GM12878 (cell line): ENCODE results near the gene LRP1B. TPM values are rescaled to one million over a fixed set of nuclear protein-coding genes. Genes with fewer than 3 reads are reported as not detected.

Experiments used
- ATAC-seq: fragments of 200-7000 bp; cut with Tn5 transposase; 3 replicates; pipeline ENCODE4 v1.9.1; 2020; ENCODE audit warnings: mild to moderate bottlenecking, moderate library complexity
- BruUV-seq: library from RNA; stranded (reverse); fragments of 400-500 nt; replicated peaks from 2 replicates; lab custom pipeline; 2021; lab: Mats Ljungman, UMichigan
- CTCF ChIA-PET: fragments of 300-600 bp; sonication (Branson Sonifier 250); formaldehyde crosslinking; extraction: SDS; loops from one replicate; lab custom pipeline; 2021; ENCODE audit warnings: inconsistent platforms; lab: Yijun Ruan, JAX
- POLR2A ChIA-PET: fragments of 350-600 bp; formaldehyde crosslinking; extraction: SDS; loops from one replicate; lab custom pipeline; 2021; ENCODE audit warnings: inconsistent platforms; lab: Charles Lee
- RAD21 ChIA-PET: fragments of 300-600 bp; sonication (Branson Sonifier 250); formaldehyde crosslinking; loops from one replicate; lab custom pipeline; 2023; ENCODE audit warnings: antibody characterized with exemption; ENCODE audit not compliant: unreplicated experiment; lab: Charles Lee
- SMC1A ChIA-PET: fragments of 300-600 bp; sonication (Branson Sonifier 250); formaldehyde crosslinking; loops from one replicate; lab custom pipeline; 2023; ENCODE audit not compliant: unreplicated experiment, uncharacterized antibody; lab: Charles Lee
- DNase-seq: peaks from one replicate; pipeline ENCODE4 v3.0.0-alpha.2; 2011; ENCODE audit warnings: low read depth, low spot score
- FAIRE-seq: peaks from 3 replicates; lab custom pipeline; 2011; peaks lifted over from hg19 to GRCh38; lab: Jason Lieb, UNC
- H2AFZ ChIP-seq: 2 replicates; pipeline ENCODE4 v1.6.0; 2011; ENCODE audit warnings: low read depth, low read length, control low read depth; ENCODE audit not compliant: control insufficient read depth
- H3K27ac ChIP-seq: 2 replicates; pipeline ENCODE4 v1.5.1; 2011; ENCODE audit warnings: control low read depth; ENCODE audit not compliant: control insufficient read depth, insufficient read depth
- H3K27me3 ChIP-seq, 2 experiments: replicated peaks in 1 of 2; 2 replicates each; pipeline versions ENCODE4 v1.6.0 to v1.6.1; 2011; ENCODE audit warnings: low read length in 1 of 2; ENCODE audit not compliant: control insufficient read depth in 2 of 2, insufficient read depth in 2 of 2
- H3K36me3 ChIP-seq, 2 experiments: 2 replicates each; pipeline ENCODE4 v1.5.1; 2011; ENCODE audit warnings: low read length in 1 of 2; ENCODE audit not compliant: control insufficient read depth in 2 of 2, insufficient read depth in 2 of 2
- H3K4me1 ChIP-seq: 2 replicates; pipeline ENCODE4 v1.6.1; 2011; ENCODE audit warnings: mild to moderate bottlenecking, low read length, moderate library complexity, mixed read lengths; ENCODE audit not compliant: control insufficient read depth, insufficient read depth
- H3K4me2 ChIP-seq: 2 replicates; pipeline ENCODE4 v1.6.0; 2011; ENCODE audit warnings: control low read depth; ENCODE audit not compliant: control insufficient read depth, insufficient read depth
- H3K4me3 ChIP-seq: fragments of 200-600 bp; sonication (generic); 2 replicates; pipeline ENCODE4 v1.5.1; 2016
- H3K79me2 ChIP-seq: 2 replicates; pipeline ENCODE4 v1.6.0; 2011; ENCODE audit warnings: low read length; ENCODE audit not compliant: control insufficient read depth, insufficient read depth
- H3K9ac ChIP-seq: 2 replicates; pipeline ENCODE4 v1.8.0; 2011; ENCODE audit warnings: low read length, control low read depth, mixed read lengths; ENCODE audit not compliant: control insufficient read depth, insufficient read depth
- H3K9me3 ChIP-seq: replicated peaks from 3 replicates; pipeline ENCODE4 v1.5.1; 2011; ENCODE audit warnings: mild to moderate bottlenecking, low read length; ENCODE audit not compliant: control insufficient read depth, insufficient read depth
- H4K20me1 ChIP-seq: 2 replicates; pipeline ENCODE4 v1.6.0; 2011; ENCODE audit not compliant: control insufficient read depth, insufficient read depth
- RAD21 ChIP-seq: IDR thresholded peaks from 2 replicates; pipeline ENCODE4 v1.6.1; 2011; ENCODE audit warnings: mild to moderate bottlenecking, low read depth, low read length, moderate library complexity; ENCODE audit not compliant: insufficient read depth
- WGBS: methylation state at CpG from one replicate; pipeline ENCODE4 v1.1.6; 2016; ENCODE audit warnings: low lambda C conversion rate; ENCODE audit not compliant: insufficient replicate concordance, insufficient coverage; ENCODE audit errors: missing lambda C conversion rate; 5-methylcytosine and 5-hydroxymethylcytosine counted together
- in situ Hi-C: fragments of 300-500 bp; cut with MboI; formaldehyde crosslinking; loops from 9 replicates; pipeline ENCODE4 v1.14.3; 2018; ENCODE audit warnings: mixed read lengths
- intact Hi-C: fragments of 100-400 bp; cut with micrococcal nuclease; formaldehyde crosslinking; loops from one replicate; pipeline ENCODE4 v1.14.2; 2022; ENCODE audit not compliant: unreplicated experiment
- polyA plus RNA-seq, 11 experiments: library from polyadenylated mRNA; depleted of rRNA in 4 of 11; unstranded in 6 of 11; stranded (reverse) in 5 of 11; fragments of >200 nt; fragmentation: Nextera tagmentation in 4 of 11; fragmentation: Illumina TruSeq in 1 of 11; extraction: Ambion mirVana in 4 of 11; extraction: Trizol in 1 of 11; gene quantifications; 1 replicate in 1 of 11; 2 replicates in 10 of 11; pipeline versions ENCODE4 v1.2.1 to v1.2.3, GENCODE V29; 2011 to 2016; ENCODE audit warnings: inconsistent platforms in 2 of 11, missing spikeins in 2 of 11, low read depth in 1 of 11
- total RNA-seq, 4 experiments: library from RNA; depleted of rRNA in 3 of 4; stranded (reverse); fragments of >200 nt in 3 of 4; fragmentation: Illumina TruSeq in 1 of 4; extraction: Trizol in 1 of 4; gene quantifications; 2 replicates each; pipeline versions ENCODE4 v1.2.1 to v1.2.3, GENCODE V29; 2013 to 2021
- TF ChIP-seq, protein P1 (sequence below): fragments of 450-650 bp; IDR thresholded peaks from 2 replicates; pipeline ENCODE4 v1.6.1; 2017; ENCODE audit warnings: mild to moderate bottlenecking, low read depth, inconsistent platforms; ENCODE audit not compliant: poor library complexity, severe bottlenecking
- TF ChIP-seq, protein P2 (sequence below): fragments of 450-650 bp; IDR thresholded peaks from 2 replicates; pipeline ENCODE4 v1.6.1; 2017; ENCODE audit warnings: mild to moderate bottlenecking, moderate library complexity

Gene LRP1B
- total and polyA plus RNA-seq, 10 of the 15 experiments (the other 5 are each of a cell fraction or from before 2014, with no cell fraction given), result under 0.01 to 0.06 (median 0.03) TPM; not detected in 5

DNA sequence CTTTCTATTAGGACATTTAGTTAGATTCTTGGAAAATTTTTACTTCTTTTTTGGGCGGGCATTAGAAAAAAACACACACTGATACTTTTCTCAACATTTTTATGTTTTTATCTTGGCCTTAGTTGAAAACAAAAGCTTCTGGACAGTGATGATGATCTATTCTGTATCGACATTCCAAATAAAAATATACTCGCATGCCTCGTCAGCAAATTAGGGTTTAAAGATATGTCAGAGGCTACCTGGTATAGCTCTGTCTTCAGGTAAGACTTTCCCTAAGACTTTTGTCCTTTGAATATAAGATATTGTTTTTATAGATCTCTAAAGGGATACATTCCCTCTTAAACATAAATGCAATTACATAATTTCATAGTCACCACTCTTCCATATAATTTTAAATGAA is 816.8 kb downstream of the LRP1B start:
- H3K9ac ChIP-seq, result no peak overlapping the region
- ChIA-PET CTCF (no interaction called here), POLR2A (no interaction called here), RAD21 (no interaction called here), SMC1A (no interaction called here)
- FAIRE-seq (no peak), DNase-seq (no peak), ATAC-seq (no peak)
- WGBS, result 53% methylated on average over 4 of the region's 4 CpGs
- no peak overlapping the region for H3K4me3 ChIP-seq
- H3K36me3 ChIP-seq, result no peaks in the 10 kb centered on the region
- H2AFZ ChIP-seq, result no peak overlapping the region
- in situ Hi-C loops (no loop called here), intact Hi-C loops (loop anchor here (10.0 kb wide), 1 partner anchor 241 kb away; no protein-coding TSS in a partner anchor)
- no peaks in the 10 kb centered on the region for H3K79me2 ChIP-seq
- H3K27ac ChIP-seq, result no peak overlapping the region
- TF ChIP-seq, protein P1, sequence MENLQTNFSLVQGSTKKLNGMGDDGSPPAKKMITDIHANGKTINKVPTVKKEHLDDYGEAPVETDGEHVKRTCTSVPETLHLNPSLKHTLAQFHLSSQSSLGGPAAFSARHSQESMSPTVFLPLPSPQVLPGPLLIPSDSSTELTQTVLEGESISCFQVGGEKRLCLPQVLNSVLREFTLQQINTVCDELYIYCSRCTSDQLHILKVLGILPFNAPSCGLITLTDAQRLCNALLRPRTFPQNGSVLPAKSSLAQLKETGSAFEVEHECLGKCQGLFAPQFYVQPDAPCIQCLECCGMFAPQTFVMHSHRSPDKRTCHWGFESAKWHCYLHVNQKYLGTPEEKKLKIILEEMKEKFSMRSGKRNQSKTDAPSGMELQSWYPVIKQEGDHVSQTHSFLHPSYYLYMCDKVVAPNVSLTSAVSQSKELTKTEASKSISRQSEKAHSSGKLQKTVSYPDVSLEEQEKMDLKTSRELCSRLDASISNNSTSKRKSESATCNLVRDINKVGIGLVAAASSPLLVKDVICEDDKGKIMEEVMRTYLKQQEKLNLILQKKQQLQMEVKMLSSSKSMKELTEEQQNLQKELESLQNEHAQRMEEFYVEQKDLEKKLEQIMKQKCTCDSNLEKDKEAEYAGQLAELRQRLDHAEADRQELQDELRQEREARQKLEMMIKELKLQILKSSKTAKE, result no peak
- no peak overlapping the region for H3K4me2 ChIP-seq
- no peaks in the 10 kb centered on the region for H3K27me3 ChIP-seq
- H4K20me1 ChIP-seq, result no peaks in the 10 kb centered on the region
- H3K4me1 ChIP-seq, result no peaks in the 10 kb centered on the region
- no TSS peak for BruUV-seq
- H3K9me3 ChIP-seq, result no peaks in the 10 kb centered on the region

DNA sequence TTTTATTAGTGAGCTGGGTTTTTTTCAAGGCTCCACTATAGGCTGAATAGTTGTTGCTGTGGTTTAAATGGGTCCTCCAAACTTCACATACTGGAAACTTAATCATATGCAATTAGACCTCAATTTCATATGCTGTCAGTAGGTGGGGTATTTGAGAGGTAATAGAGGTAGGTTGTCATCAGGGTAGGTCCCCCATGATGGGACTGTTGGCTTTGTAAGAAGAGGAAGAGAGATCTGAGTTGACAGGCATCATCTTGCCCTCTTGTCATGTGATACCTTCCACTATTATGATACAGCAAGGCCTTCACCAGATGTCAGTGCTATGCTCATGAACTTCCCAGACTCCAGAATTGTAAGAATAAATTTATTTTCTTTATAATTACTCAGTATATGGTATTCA is 819.4 kb downstream of the LRP1B start:
- H3K4me3 ChIP-seq, result no peak overlapping the region
- RAD21 ChIA-PET, result no interaction called here
- ATAC-seq (peak; percentile 41; the same call in 2 of the 3 replicates), DNase-seq (no peak), FAIRE-seq (no peak)
- CTCF ChIA-PET, result no interaction called here
- H3K9ac ChIP-seq, result no peak overlapping the region
- no peaks in the 10 kb centered on the region for H3K9me3 ChIP-seq
- no peaks in the 10 kb centered on the region for H3K4me1 ChIP-seq
- POLR2A ChIA-PET, result no interaction called here
- H2AFZ ChIP-seq, result no peak overlapping the region
- intact Hi-C loops, result loop anchor here (10.0 kb wide), 1 partner anchor 243 kb away; no protein-coding TSS in a partner anchor
- no peak overlapping the region for H3K4me2 ChIP-seq
- TF ChIP-seq RAD21, result peak; percentile 33
- TF ChIP-seq, protein P2, sequence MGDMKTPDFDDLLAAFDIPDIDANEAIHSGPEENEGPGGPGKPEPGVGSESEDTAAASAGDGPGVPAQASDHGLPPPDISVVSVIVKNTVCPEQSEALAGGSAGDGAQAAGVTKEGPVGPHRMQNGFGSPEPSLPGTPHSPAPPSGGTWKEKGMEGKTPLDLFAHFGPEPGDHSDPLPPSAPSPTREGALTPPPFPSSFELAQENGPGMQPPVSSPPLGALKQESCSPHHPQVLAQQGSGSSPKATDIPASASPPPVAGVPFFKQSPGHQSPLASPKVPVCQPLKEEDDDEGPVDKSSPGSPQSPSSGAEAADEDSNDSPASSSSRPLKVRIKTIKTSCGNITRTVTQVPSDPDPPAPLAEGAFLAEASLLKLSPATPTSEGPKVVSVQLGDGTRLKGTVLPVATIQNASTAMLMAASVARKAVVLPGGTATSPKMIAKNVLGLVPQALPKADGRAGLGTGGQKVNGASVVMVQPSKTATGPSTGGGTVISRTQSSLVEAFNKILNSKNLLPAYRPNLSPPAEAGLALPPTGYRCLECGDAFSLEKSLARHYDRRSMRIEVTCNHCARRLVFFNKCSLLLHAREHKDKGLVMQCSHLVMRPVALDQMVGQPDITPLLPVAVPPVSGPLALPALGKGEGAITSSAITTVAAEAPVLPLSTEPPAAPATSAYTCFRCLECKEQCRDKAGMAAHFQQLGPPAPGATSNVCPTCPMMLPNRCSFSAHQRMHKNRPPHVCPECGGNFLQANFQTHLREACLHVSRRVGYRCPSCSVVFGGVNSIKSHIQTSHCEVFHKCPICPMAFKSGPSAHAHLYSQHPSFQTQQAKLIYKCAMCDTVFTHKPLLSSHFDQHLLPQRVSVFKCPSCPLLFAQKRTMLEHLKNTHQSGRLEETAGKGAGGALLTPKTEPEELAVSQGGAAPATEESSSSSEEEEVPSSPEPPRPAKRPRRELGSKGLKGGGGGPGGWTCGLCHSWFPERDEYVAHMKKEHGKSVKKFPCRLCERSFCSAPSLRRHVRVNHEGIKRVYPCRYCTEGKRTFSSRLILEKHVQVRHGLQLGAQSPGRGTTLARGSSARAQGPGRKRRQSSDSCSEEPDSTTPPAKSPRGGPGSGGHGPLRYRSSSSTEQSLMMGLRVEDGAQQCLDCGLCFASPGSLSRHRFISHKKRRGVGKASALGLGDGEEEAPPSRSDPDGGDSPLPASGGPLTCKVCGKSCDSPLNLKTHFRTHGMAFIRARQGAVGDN, result no peak
- BruUV-seq, result no TSS peak
- H3K27ac ChIP-seq, result no peak overlapping the region
- H3K79me2 ChIP-seq, result no peaks in the 10 kb centered on the region
- no peaks in the 10 kb centered on the region for H3K27me3 ChIP-seq
- SMC1A ChIA-PET, result no interaction called here
- no peaks in the 10 kb centered on the region for H4K20me1 ChIP-seq
- in situ Hi-C loops, result no loop called here
- no peaks in the 10 kb centered on the region for H3K36me3 ChIP-seq
